GM12878 (cell line): ENCODE measurements around the gene SSBP3. TPM values are rescaled to one million over a fixed set of nuclear protein-coding genes. Genes with fewer than 3 reads are reported as not detected.

Experiments
- ATAC-seq: fragments of 200-7000 bp; cut with Tn5 transposase; 3 replicates; pipeline ENCODE4 v1.9.1; 2020; ENCODE audit warnings: mild to moderate bottlenecking, moderate library complexity
- BruUV-seq: library from RNA; stranded (reverse); fragments of 400-500 nt; replicated peaks from 2 replicates; lab custom pipeline; 2021; lab: Mats Ljungman, UMichigan
- CTCF ChIA-PET: fragments of 300-600 bp; sonication (Branson Sonifier 250); formaldehyde crosslinking; extraction: SDS; loops from one replicate; lab custom pipeline; 2021; ENCODE audit warnings: inconsistent platforms; lab: Yijun Ruan, JAX
- POLR2A ChIA-PET: fragments of 350-600 bp; formaldehyde crosslinking; extraction: SDS; loops from one replicate; lab custom pipeline; 2021; ENCODE audit warnings: inconsistent platforms; lab: Charles Lee
- RAD21 ChIA-PET: fragments of 300-600 bp; sonication (Branson Sonifier 250); formaldehyde crosslinking; loops from one replicate; lab custom pipeline; 2023; ENCODE audit warnings: antibody characterized with exemption; ENCODE audit not compliant: unreplicated experiment; lab: Charles Lee
- SMC1A ChIA-PET: fragments of 300-600 bp; sonication (Branson Sonifier 250); formaldehyde crosslinking; loops from one replicate; lab custom pipeline; 2023; ENCODE audit not compliant: unreplicated experiment, uncharacterized antibody; lab: Charles Lee
- DNase-seq: peaks from one replicate; pipeline ENCODE4 v3.0.0-alpha.2; 2011; ENCODE audit warnings: low read depth, low spot score
- FAIRE-seq: peaks from 3 replicates; lab custom pipeline; 2011; peaks lifted over from hg19 to GRCh38; lab: Jason Lieb, UNC
- H2AFZ ChIP-seq: 2 replicates; pipeline ENCODE4 v1.6.0; 2011; ENCODE audit warnings: low read depth, low read length, control low read depth; ENCODE audit not compliant: control insufficient read depth
- H3K27ac ChIP-seq: 2 replicates; pipeline ENCODE4 v1.5.1; 2011; ENCODE audit warnings: control low read depth; ENCODE audit not compliant: control insufficient read depth, insufficient read depth
- H3K27me3 ChIP-seq, 2 experiments: replicated peaks in 1 of 2; 2 replicates each; pipeline versions ENCODE4 v1.6.0 to v1.6.1; 2011; ENCODE audit warnings: low read length in 1 of 2; ENCODE audit not compliant: control insufficient read depth in 2 of 2, insufficient read depth in 2 of 2
- H3K36me3 ChIP-seq, 2 experiments: 2 replicates each; pipeline ENCODE4 v1.5.1; 2011; ENCODE audit warnings: low read length in 1 of 2; ENCODE audit not compliant: control insufficient read depth in 2 of 2, insufficient read depth in 2 of 2
- H3K4me1 ChIP-seq: 2 replicates; pipeline ENCODE4 v1.6.1; 2011; ENCODE audit warnings: mild to moderate bottlenecking, low read length, moderate library complexity, mixed read lengths; ENCODE audit not compliant: control insufficient read depth, insufficient read depth
- H3K4me2 ChIP-seq: 2 replicates; pipeline ENCODE4 v1.6.0; 2011; ENCODE audit warnings: control low read depth; ENCODE audit not compliant: control insufficient read depth, insufficient read depth
- H3K4me3 ChIP-seq: fragments of 200-600 bp; sonication (generic); 2 replicates; pipeline ENCODE4 v1.5.1; 2016
- H3K79me2 ChIP-seq: 2 replicates; pipeline ENCODE4 v1.6.0; 2011; ENCODE audit warnings: low read length; ENCODE audit not compliant: control insufficient read depth, insufficient read depth
- H3K9ac ChIP-seq: 2 replicates; pipeline ENCODE4 v1.8.0; 2011; ENCODE audit warnings: low read length, control low read depth, mixed read lengths; ENCODE audit not compliant: control insufficient read depth, insufficient read depth
- H3K9me3 ChIP-seq: replicated peaks from 3 replicates; pipeline ENCODE4 v1.5.1; 2011; ENCODE audit warnings: mild to moderate bottlenecking, low read length; ENCODE audit not compliant: control insufficient read depth, insufficient read depth
- H4K20me1 ChIP-seq: 2 replicates; pipeline ENCODE4 v1.6.0; 2011; ENCODE audit not compliant: control insufficient read depth, insufficient read depth
- BCLAF1 ChIP-seq: fragments of 450-650 bp; IDR thresholded peaks from 2 replicates; pipeline ENCODE4 v1.6.1; 2017; ENCODE audit warnings: antibody characterized with exemption, mild to moderate bottlenecking, moderate library complexity
- CBX3 ChIP-seq: fragments of 200-600 bp; sonication (generic); IDR thresholded peaks from 2 replicates; pipeline ENCODE4 v1.6.1; 2016; ENCODE audit warnings: low read depth, borderline replicate concordance
- CREM ChIP-seq: IDR thresholded peaks from 2 replicates; pipeline ENCODE4 v1.6.1; 2014; ENCODE audit warnings: antibody characterized with exemption, low read depth
- EP300 ChIP-seq, 2 experiments: fragments of 150-350 bp in 1 of 2; IDR thresholded peaks; 2 replicates each; pipeline ENCODE4 v1.6.1; 2011 to 2012; ENCODE audit warnings: low read depth in 2 of 2, low read length in 2 of 2, borderline replicate concordance in 1 of 2, improper control_type of control experiment in 1 of 2, inconsistent platforms in 1 of 2; ENCODE audit not compliant: control insufficient read depth in 1 of 2
- HDAC2 ChIP-seq: fragments of 200-600 bp; sonication (generic); IDR thresholded peaks from 2 replicates; pipeline ENCODE4 v1.6.1; 2017
- IRF3 ChIP-seq: fragments of 450-650 bp; IDR thresholded peaks from 2 replicates; pipeline ENCODE4 v1.6.1; 2014; ENCODE audit warnings: mild to moderate bottlenecking
- MTA3 ChIP-seq: IDR thresholded peaks from 2 replicates; pipeline ENCODE4 v1.6.1; 2012; ENCODE audit warnings: low read length, inconsistent platforms, borderline replicate concordance
- NBN ChIP-seq: fragments of 450-650 bp; IDR thresholded peaks from 2 replicates; pipeline ENCODE4 v1.6.1; 2016
- NFIC ChIP-seq: IDR thresholded peaks from 2 replicates; pipeline ENCODE4 v1.6.1; 2012; ENCODE audit warnings: low read depth, mild to moderate bottlenecking, inconsistent platforms, low read length, moderate library complexity
- NR2F1 ChIP-seq: fragments of 450-650 bp; conservative IDR thresholded peaks from 2 replicates; pipeline ENCODE4 v1.6.1; 2017; ENCODE audit warnings: mild to moderate bottlenecking
- PML ChIP-seq: IDR thresholded peaks from 2 replicates; pipeline ENCODE4 v1.6.1; 2012; ENCODE audit warnings: low read length, inconsistent platforms
- RB1 ChIP-seq: fragments of 450-650 bp; formaldehyde crosslinking; IDR thresholded peaks from 2 replicates; pipeline ENCODE4 v1.6.1; 2017; ENCODE audit warnings: mild to moderate bottlenecking, borderline replicate concordance
- REST ChIP-seq: IDR thresholded peaks from 2 replicates; pipeline ENCODE4 v1.6.1; 2012; ENCODE audit warnings: mild to moderate bottlenecking, low read depth, low read length
- SIX5 ChIP-seq: IDR thresholded peaks from 2 replicates; pipeline ENCODE4 v1.6.1; 2011; ENCODE audit warnings: mild to moderate bottlenecking, low read depth, low read length, moderate library complexity; ENCODE audit not compliant: severe bottlenecking
- STAT1 ChIP-seq: fragments of 450-650 bp; conservative IDR thresholded peaks from 2 replicates; pipeline ENCODE4 v1.6.1; 2014; ENCODE audit warnings: antibody characterized with exemption, mild to moderate bottlenecking
- SUPT20H ChIP-seq: IDR thresholded peaks from 2 replicates; pipeline ENCODE4 v1.6.1; 2011; ENCODE audit warnings: low read depth, mild to moderate bottlenecking, low read length, moderate library complexity, borderline replicate concordance; ENCODE audit not compliant: control insufficient read depth
- WGBS: methylation state at CpG from one replicate; pipeline ENCODE4 v1.1.6; 2016; ENCODE audit warnings: low lambda C conversion rate; ENCODE audit not compliant: insufficient replicate concordance, insufficient coverage; ENCODE audit errors: missing lambda C conversion rate; 5-methylcytosine and 5-hydroxymethylcytosine counted together
- in situ Hi-C: fragments of 300-500 bp; cut with MboI; formaldehyde crosslinking; loops from 9 replicates; pipeline ENCODE4 v1.14.3; 2018; ENCODE audit warnings: mixed read lengths
- intact Hi-C: fragments of 100-400 bp; cut with micrococcal nuclease; formaldehyde crosslinking; loops from one replicate; pipeline ENCODE4 v1.14.2; 2022; ENCODE audit not compliant: unreplicated experiment
- polyA plus RNA-seq, 11 experiments: library from polyadenylated mRNA; depleted of rRNA in 4 of 11; unstranded in 6 of 11; stranded (reverse) in 5 of 11; fragments of >200 nt; fragmentation: Nextera tagmentation in 4 of 11; fragmentation: Illumina TruSeq in 1 of 11; extraction: Ambion mirVana in 4 of 11; extraction: Trizol in 1 of 11; gene quantifications; 1 replicate in 1 of 11; 2 replicates in 10 of 11; pipeline versions ENCODE4 v1.2.1 to v1.2.3, GENCODE V29; 2011 to 2016; ENCODE audit warnings: inconsistent platforms in 2 of 11, missing spikeins in 2 of 11, low read depth in 1 of 11
- total RNA-seq, 4 experiments: library from RNA; depleted of rRNA in 3 of 4; stranded (reverse); fragments of >200 nt in 3 of 4; fragmentation: Illumina TruSeq in 1 of 4; extraction: Trizol in 1 of 4; gene quantifications; 2 replicates each; pipeline versions ENCODE4 v1.2.1 to v1.2.3, GENCODE V29; 2013 to 2021

SSBP3 gene
- total and polyA plus RNA-seq, 10 of the 15 experiments (the other 5 are each of a cell fraction or from before 2014, with no cell fraction given): 4.1 to 51.7 (median 17.1) TPM

GRCh38 chr1:54335755-54336108 is 70.5 kb downstream of the SSBP3 start (continued):
- no peak for TF ChIP-seq MTA3
- no peak for TF ChIP-seq SUPT20H
- no peak for TF ChIP-seq BCLAF1
- no peak for TF ChIP-seq STAT1
- TF ChIP-seq NBN: no peak
- TF ChIP-seq PML: no peak
- TF ChIP-seq HDAC2: no peak
- TF ChIP-seq SIX5: no peak

- H3K79me2 ChIP-seq: no peaks in the 10 kb centered on the region; the same call in 1 of the 2 replicates
- intact Hi-C loops (no loop called here), in situ Hi-C loops (no loop called here)
- ATAC-seq: no peak
- ChIA-PET RAD21 (no interaction called here), POLR2A (no interaction called here), SMC1A (interaction anchor here (2.2 kb wide), 1 partner anchor 24 kb away, joined by 7 read pairs; no protein-coding TSS in a partner anchor), CTCF (interaction anchor here (0.6 to 1.4 kb wide), 2 partner anchors 22 to 535 kb away, joined by 3 read pairs; no protein-coding TSS in a partner anchor)
- peaks cover 1 to 2% of the 10 kb centered on the region in 2 experiments; a peak in 2 of 4 replicates for H3K36me3 ChIP-seq
- H3K4me3 ChIP-seq: no peak overlapping the region
- peaks cover 5% of the 10 kb centered on the region for H3K4me1 ChIP-seq
- WGBS: 91% methylated on average over 13 of the region's 13 CpGs
- BruUV-seq: no TSS peak
- no peaks in the 10 kb centered on the region for H3K27me3 ChIP-seq
- no peak for FAIRE-seq
- H3K9me3 ChIP-seq: no peaks in the 10 kb centered on the region
- H4K20me1 ChIP-seq: no peaks in the 10 kb centered on the region
- H3K9ac ChIP-seq: no peak overlapping the region
- no peak overlapping the region for H3K4me2 ChIP-seq
- DNase-seq: no peak
- H3K27ac ChIP-seq: no peak overlapping the region
- no peak overlapping the region for H2AFZ ChIP-seq
- TF ChIP-seq CREM (no peak), RB1 (no peak), NR2F1 (no peak), NFIC (no peak), EP300 (IDR thresholded peaks at IDR 0.05; ENCODE audit: borderline replicate concordance in 1 of 2, control insufficient read depth in 1 of 2, low read depth in 2 of 2, low read length in 2 of 2) (no peak), IRF3 (no peak), CBX3 (no peak), REST (no peak)
These were observed 71.0 kb downstream of the SSBP3 start for GRCh38 chr1:54335011-54335754.
